ENCODE measurements around the gene ZNF700. TPM values are rescaled to one million over a fixed set of nuclear protein-coding genes. Genes with fewer than 3 reads are reported as not detected.
"Not testable (repeated sequence)": the region's sequence is repeated elsewhere in the genome, so short reads cannot be mapped to it uniquely, and the experiment has no call there.

Gene ZNF700
- total RNA-seq, 4 donors from 2014 or later, result 10.0 to 34.0 (median 14.9) TPM

GRCh38 chr19:11887234-11887610, 37.7 kb upstream of the ZNF700 start:
- no peaks in the 10 kb centered on the region for H3K36me3 ChIP-seq
- WGBS, result 17% methylated on average over 7 of the region's 7 CpGs
- peak overlapping the region; percentile 77 for H3K4me3 ChIP-seq
- H3K9me3 ChIP-seq, result no peaks in the 10 kb centered on the region
- no peak for DNase-seq (ENCODE audit: low spot score in 2 of 2)
- TF ChIP-seq CTCF (IDR thresholded peaks at IDR 0.05), result no peak
- TF ChIP-seq EP300 (IDR thresholded peaks at IDR 0.05), result no peak
- no peak for TF ChIP-seq POLR2AphosphoS5 (IDR thresholded peaks at IDR 0.05)
- TF ChIP-seq POLR2A (IDR thresholded peaks at IDR 0.05), result no peak
- H3K27me3 ChIP-seq, result no peaks in the 10 kb centered on the region
- peaks cover 13% of the 10 kb centered on the region for H3K4me1 ChIP-seq
- peak overlapping the region; percentile 87 for H3K27ac ChIP-seq

GRCh38 chr19:11887611-11888531, 37.0 kb upstream of the ZNF700 start, which contains the start of gene ZNF69:
Gene ZNF69, plus strand, starts transcription at chr19:11887782. Its CDS starts 142 bp downstream, at chr19:11887924.
- Histone ChIP-seq H3K27me3 (no peaks in the 10 kb centered on the region), H3K9me3 (no peaks in the 10 kb centered on the region), H3K27ac (peak within 1 kb of the TSS; percentile 87), H3K4me3 (peak within 1 kb of the TSS; percentile 77), H3K4me1 (peaks cover 13% of the 10 kb centered on the region), H3K36me3 (no peaks in the 10 kb centered on the region)
- no peak for TF ChIP-seq POLR2A (IDR thresholded peaks at IDR 0.05)
- peak in 1 of 2 donors; percentile 12 for TF ChIP-seq CTCF (IDR thresholded peaks at IDR 0.05)
- peak; percentile 92 to 93 for DNase-seq (ENCODE audit: low spot score in 2 of 2)
- WGBS, result under 1% methylated on average over 21 of the region's 56 CpGs

- not testable (repeated sequence) for H3K9me3 ChIP-seq; H3K36me3 ChIP-seq; H3K27me3 ChIP-seq; H3K27ac ChIP-seq; H3K4me3 ChIP-seq; DNase-seq (ENCODE audit: low spot score in 2 of 2)
- peaks cover 13% of the 10 kb centered on the region for H3K4me1 ChIP-seq
- 76% methylated on average over 6 of the region's 6 CpGs for WGBS
Measured at GRCh38 chr19:11889901-11890300, 35.0 kb upstream of the ZNF700 start.

GRCh38 chr19:11890634-11891033, 34.3 kb upstream of the ZNF700 start:
- Histone ChIP-seq H3K4me3 (no peak overlapping the region), H3K4me1 (peaks cover 13% of the 10 kb centered on the region), H3K27ac (no peak overlapping the region), H3K27me3 (no peaks in the 10 kb centered on the region), H3K9me3 (no peaks in the 10 kb centered on the region), H3K36me3 (no peaks in the 10 kb centered on the region)
- no peak for TF ChIP-seq POLR2AphosphoS5 (IDR thresholded peaks at IDR 0.05)
- 97% methylated on average over 5 of the region's 5 CpGs for WGBS
- DNase-seq (ENCODE audit: low spot score in 2 of 2), result no peak

GRCh38 chr19:11894851-11895250, 30.1 kb upstream of the ZNF700 start:
- TF ChIP-seq CTCF (IDR thresholded peaks at IDR 0.05), result no peak
- no peak for TF ChIP-seq EP300 (IDR thresholded peaks at IDR 0.05)
- no peak for TF ChIP-seq POLR2AphosphoS5 (IDR thresholded peaks at IDR 0.05)
- no peak for TF ChIP-seq POLR2A (IDR thresholded peaks at IDR 0.05)
- no peak overlapping the region for H3K4me3 ChIP-seq
- no peaks in the 10 kb centered on the region for H3K27me3 ChIP-seq
- DNase-seq (ENCODE audit: low spot score in 2 of 2), result no peak
- H3K4me1 ChIP-seq, result no peaks in the 10 kb centered on the region
- no peak overlapping the region for H3K27ac ChIP-seq
- WGBS, result 94% methylated on average over 6 of the region's 6 CpGs
- peaks cover 2% of the 10 kb centered on the region for H3K9me3 ChIP-seq
- no peaks in the 10 kb centered on the region for H3K36me3 ChIP-seq

GRCh38 chr19:11902228-11902627, 22.7 kb upstream of the ZNF700 start:
- DNase-seq (ENCODE audit: low spot score in 2 of 2), result no peak
- Histone ChIP-seq H3K27ac (no peak overlapping the region), H3K4me3 (no peak overlapping the region), H3K9me3 (peaks cover 46% of the 10 kb centered on the region), H3K27me3 (no peaks in the 10 kb centered on the region), H3K36me3 (peaks cover 23% of the 10 kb centered on the region), H3K4me1 (no peaks in the 10 kb centered on the region)
- TF ChIP-seq POLR2A (IDR thresholded peaks at IDR 0.05), result no peak
- WGBS, result 92% methylated on average over 3 of the region's 3 CpGs
